Neutrophil (primary cell): ENCODE data around the gene FITM2.

Source experiments
- H3K27ac ChIP-seq: fragments of 200-600 bp; sonication (generic); 2 replicates; pipeline ENCODE4 v1.5.1; 2016; ENCODE audit warnings: mild to moderate bottlenecking, moderate library complexity
- H3K27me3 ChIP-seq: fragments of 200-600 bp; sonication (generic); 2 replicates; pipeline ENCODE4 v1.6.0; 2016; ENCODE audit warnings: mild to moderate bottlenecking
- H3K36me3 ChIP-seq: fragments of 200-600 bp; sonication (generic); 2 replicates; pipeline ENCODE4 v1.5.1; 2017
- H3K4me1 ChIP-seq, 2 experiments: fragments of 200-600 bp in 1 of 2; sonication (generic) in 1 of 2; 1 replicate in 1 of 2; 2 replicates in 1 of 2; pipeline versions ENCODE4 v1.5.1 to v1.6.1; 2013 to 2016; ENCODE audit warnings: low read depth in 1 of 2, low read length in 1 of 2, mild to moderate bottlenecking in 1 of 2, moderate library complexity in 1 of 2; ENCODE audit not compliant: control insufficient read depth in 1 of 2, insufficient read depth in 1 of 2
- H3K4me3 ChIP-seq, 2 experiments: fragments of 200-600 bp in 1 of 2; sonication (generic) in 1 of 2; 1 replicate in 1 of 2; 2 replicates in 1 of 2; pipeline ENCODE4 v1.5.1; 2013 to 2016; ENCODE audit warnings: low read depth in 1 of 2, low read length in 1 of 2, mild to moderate bottlenecking in 1 of 2, moderate library complexity in 1 of 2
- H3K9me3 ChIP-seq: fragments of 200-600 bp; sonication (generic); 2 replicates; pipeline ENCODE4 v1.5.1; 2016
- TF ChIP-seq, protein P1 (sequence below): fragments of 200-600 bp; sonication (generic); IDR thresholded peaks from 2 replicates; pipeline ENCODE4 v1.5.1; 2016; ENCODE audit warnings: antibody characterized with exemption

The FITM2 gene

DNA sequence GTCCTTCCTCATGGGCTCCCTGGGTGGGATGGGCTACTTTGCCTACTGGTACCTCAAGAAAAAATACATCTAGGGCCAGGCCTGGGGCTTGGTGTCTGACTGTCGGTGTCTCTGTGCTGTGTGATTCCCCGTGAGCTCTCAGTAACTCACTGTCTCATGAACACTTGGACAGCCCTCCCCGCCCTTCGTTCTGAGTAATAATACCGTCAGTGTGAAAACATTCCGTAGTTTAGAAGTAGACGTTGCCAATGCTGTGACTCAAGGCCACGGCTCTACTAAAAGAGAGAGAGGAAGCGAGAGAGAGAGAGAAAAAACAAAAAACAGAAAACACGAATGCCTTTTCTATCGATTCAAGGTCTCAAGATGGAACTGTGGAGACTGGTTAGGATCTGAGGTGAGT lies 31.8 kb downstream of the FITM2 start:
- H3K9me3 ChIP-seq, result no peaks in the 10 kb centered on the region
- TF ChIP-seq, protein P1, sequence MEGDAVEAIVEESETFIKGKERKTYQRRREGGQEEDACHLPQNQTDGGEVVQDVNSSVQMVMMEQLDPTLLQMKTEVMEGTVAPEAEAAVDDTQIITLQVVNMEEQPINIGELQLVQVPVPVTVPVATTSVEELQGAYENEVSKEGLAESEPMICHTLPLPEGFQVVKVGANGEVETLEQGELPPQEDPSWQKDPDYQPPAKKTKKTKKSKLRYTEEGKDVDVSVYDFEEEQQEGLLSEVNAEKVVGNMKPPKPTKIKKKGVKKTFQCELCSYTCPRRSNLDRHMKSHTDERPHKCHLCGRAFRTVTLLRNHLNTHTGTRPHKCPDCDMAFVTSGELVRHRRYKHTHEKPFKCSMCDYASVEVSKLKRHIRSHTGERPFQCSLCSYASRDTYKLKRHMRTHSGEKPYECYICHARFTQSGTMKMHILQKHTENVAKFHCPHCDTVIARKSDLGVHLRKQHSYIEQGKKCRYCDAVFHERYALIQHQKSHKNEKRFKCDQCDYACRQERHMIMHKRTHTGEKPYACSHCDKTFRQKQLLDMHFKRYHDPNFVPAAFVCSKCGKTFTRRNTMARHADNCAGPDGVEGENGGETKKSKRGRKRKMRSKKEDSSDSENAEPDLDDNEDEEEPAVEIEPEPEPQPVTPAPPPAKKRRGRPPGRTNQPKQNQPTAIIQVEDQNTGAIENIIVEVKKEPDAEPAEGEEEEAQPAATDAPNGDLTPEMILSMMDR, result no peak
- no peaks in the 10 kb centered on the region for H3K36me3 ChIP-seq
- no peaks in the 10 kb centered on the region for H3K27me3 ChIP-seq
- H3K27ac ChIP-seq, result no peak overlapping the region
- no peaks in the 10 kb centered on the region for H3K4me1 ChIP-seq
- H3K4me3 ChIP-seq, result no peak overlapping the region

DNA sequence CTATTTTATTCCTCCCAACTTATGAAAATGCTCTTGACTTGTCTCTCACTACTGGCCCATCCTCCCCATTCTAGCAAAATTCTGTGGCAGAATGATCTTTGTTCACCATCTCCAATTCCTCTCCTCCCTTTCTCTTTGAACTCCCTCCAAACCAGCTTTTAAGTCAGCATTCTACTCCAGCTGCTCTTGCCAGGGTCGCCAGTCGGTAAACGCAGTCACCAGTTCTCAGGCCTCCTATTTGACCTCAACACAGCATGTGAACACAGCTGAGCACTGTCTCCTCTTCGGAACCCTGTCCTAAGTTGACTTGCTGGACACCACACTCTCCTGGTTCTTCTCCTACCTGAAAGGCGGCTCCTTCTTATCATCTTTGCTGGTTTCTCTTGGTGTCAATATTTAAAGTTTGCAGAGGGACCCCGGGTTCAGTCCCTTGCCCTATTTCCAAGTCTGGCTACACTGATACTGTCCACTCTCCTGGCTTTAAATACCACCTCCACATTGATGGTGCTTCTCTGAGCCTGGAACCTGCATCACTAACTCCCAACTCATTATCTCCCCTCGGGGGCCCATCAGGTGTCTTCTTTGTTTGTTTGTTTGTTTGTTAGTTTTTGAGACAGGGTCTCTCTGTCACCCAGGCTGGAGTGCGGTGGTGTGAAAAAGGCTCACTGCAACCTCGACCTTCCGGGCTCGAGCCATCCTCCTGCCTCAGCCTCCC lies 36.5 kb downstream of the FITM2 start:
- H3K36me3 ChIP-seq, result no peaks in the 10 kb centered on the region
- no peaks in the 10 kb centered on the region for H3K27me3 ChIP-seq
- H3K27ac ChIP-seq, result no peak overlapping the region
- H3K4me3 ChIP-seq, result no peak overlapping the region
- no peaks in the 10 kb centered on the region for H3K9me3 ChIP-seq
- TF ChIP-seq, protein P1, result no peak
- no peaks in the 10 kb centered on the region for H3K4me1 ChIP-seq

DNA sequence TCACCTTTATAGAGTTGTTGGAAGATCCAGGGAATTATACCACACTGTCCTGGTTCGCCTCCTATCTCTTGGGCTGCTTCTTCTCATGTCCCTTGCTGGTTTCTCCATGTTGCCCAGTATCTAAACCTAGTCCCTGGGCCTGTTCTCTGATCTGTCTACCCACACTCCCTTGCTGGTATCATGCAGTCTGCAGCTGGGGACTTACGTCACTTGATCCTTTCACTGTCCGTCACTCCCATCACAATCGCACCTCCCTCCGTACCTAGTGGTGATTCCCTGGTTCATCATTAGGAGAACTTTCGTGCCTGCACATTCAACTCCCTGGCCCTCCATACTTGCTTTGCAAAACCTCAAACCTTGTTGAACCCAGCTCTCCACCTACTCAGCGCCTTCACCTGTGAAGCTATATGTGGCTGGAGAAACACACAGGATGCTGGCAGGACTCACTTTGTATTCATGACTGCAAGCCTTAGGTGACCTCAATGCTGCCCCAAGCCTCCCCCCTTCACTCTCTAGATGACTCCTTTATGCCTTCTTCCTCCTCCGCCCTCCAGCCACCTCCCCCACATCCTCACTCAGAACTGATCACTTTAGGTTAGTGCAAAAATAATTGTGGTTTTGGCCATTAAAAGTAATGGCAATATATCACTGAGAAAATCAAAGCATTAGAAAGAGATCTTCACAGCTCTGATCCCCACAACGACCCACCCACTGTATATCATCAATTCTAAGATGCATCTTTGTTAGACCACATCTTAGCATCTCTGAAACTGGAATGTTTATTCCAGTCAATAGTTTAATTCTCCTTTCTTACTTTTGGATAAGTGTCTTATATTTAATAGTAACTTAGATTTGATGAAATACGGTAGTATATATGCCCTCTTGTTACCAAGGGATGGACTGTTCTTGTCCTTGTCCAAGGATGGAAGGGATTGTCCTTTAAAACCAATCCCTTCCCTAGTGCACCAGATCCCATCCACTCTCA lies 37.5 kb downstream of the FITM2 start:
- Histone ChIP-seq H3K4me3 (no peak overlapping the region), H3K4me1 (no peaks in the 10 kb centered on the region), H3K27ac (no peak overlapping the region), H3K36me3 (no peaks in the 10 kb centered on the region), H3K27me3 (no peaks in the 10 kb centered on the region), H3K9me3 (no peaks in the 10 kb centered on the region)
- TF ChIP-seq, protein P1, result no peak

DNA sequence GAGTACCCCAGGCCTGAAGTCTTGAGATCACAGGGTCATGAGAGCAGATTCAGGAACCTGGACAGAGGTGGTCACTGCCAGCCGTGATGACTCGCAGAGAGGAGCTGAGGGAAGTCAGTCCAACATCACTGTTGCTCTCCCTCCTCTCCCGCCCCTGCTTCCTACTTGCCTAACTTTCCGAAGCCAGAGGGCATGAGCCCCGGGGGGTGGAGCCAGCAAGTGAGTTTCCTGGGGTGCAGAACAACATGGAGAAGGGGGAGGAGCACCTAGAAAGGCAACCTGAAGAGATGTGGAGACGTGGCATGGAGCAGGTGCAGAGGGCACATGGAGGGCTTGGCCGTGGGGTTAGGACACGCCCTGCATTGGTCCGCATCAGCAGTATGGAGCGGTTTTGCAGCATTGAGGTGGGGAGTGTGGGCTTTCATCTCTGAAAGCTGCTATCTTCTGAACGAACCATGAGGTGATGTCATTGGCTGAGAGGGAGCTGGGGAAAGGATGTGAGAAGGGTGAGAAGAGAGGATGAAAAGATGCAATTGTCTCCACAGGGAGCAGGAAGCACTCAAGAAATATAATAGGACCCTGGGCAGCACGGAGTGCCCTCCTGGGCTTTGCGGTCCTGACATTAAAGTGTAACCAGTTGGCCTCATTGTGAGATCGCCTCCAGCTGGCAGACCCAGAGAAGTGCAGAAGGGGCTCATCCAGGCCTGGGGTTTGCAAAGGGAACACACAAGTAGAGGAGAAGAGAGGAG lies 38.9 kb downstream of the FITM2 start:
- Histone ChIP-seq H3K36me3 (no peaks in the 10 kb centered on the region), H3K4me3 (no peak overlapping the region), H3K4me1 (no peaks in the 10 kb centered on the region), H3K27me3 (no peaks in the 10 kb centered on the region), H3K9me3 (no peaks in the 10 kb centered on the region), H3K27ac (no peak overlapping the region)
- TF ChIP-seq, protein P1, result no peak

DNA sequence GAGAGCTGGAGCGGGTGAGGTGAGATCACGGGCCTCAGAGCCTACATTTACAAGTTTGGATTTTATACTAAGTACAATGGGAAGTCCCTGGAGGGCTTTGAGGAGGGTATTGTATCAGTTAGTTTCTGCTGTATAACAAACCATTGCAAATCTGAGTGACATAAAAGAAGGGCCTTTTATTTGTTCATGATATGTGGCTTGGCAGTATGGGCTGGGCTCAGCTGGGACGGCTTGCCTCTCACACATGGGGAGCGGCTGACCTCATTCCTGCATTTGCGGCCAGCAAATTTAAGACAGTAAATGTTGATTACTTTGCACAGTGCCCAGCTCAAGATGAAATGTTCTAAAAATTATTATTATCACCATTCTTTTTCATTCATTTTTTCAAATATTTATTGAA lies 42.2 kb downstream of the FITM2 start:
- Histone ChIP-seq H3K4me3 (no peak overlapping the region), H3K36me3 (no peaks in the 10 kb centered on the region), H3K4me1 (no peaks in the 10 kb centered on the region), H3K27me3 (no peaks in the 10 kb centered on the region), H3K9me3 (no peaks in the 10 kb centered on the region), H3K27ac (no peak overlapping the region)
- TF ChIP-seq, protein P1, result no peak
